Activated CD4-positive, alpha-beta T cell treated with anti-CD3 and anti-CD28 coated beads, Interleukin-2, amount 50 U/mL, for 1 hour (primary cell): ENCODE results near the gene MESP2.
"Not testable (repeated sequence)": the region's sequence is repeated elsewhere in the genome, so short reads cannot be mapped to it uniquely, and the experiment has no call there.

ENCODE experiments used
- DNase-seq: peaks from one replicate; pipeline ENCODE4 v3.0.0-alpha.2; 2020

The MESP2 gene

GRCh38 chr15:89781891-89782618, 5.9 kb downstream of the MESP2 start:
- DNase-seq: no peak

- DNase-seq: not testable (repeated sequence)
Measured at GRCh38 chr15:89782619-89782950, 6.5 kb downstream of the MESP2 start.

- no peak for DNase-seq
Measured at GRCh38 chr15:89783111-89783860, 7.2 kb downstream of the MESP2 start.

- DNase-seq: no peak
Measured at GRCh38 chr15:89783861-89784685, 7.9 kb downstream of the MESP2 start.

- no peak for DNase-seq
Measured at GRCh38 chr15:89784686-89784960, 8.5 kb downstream of the MESP2 start.

- no peak for DNase-seq
Measured at GRCh38 chr15:89785064-89785773, 9.1 kb downstream of the MESP2 start.

GRCh38 chr15:89785774-89786140, 9.6 kb downstream of the MESP2 start:
- no peak for DNase-seq

- no peak for DNase-seq
Measured at GRCh38 chr15:89787944-89788343, 11.8 kb downstream of the MESP2 start.

- not testable (repeated sequence) for DNase-seq
Measured at GRCh38 chr15:89788585-89788984, 12.5 kb downstream of the MESP2 start.

GRCh38 chr15:89790206-89790605, 14.1 kb downstream of the MESP2 start:
- no peak for DNase-seq

- DNase-seq: no peak
Measured at GRCh38 chr15:89790661-89791060, 14.5 kb downstream of the MESP2 start.

GRCh38 chr15:89792106-89792805, 16.1 kb downstream of the MESP2 start:
- no peak for DNase-seq

- DNase-seq: no peak
Measured at GRCh38 chr15:89794627-89795241, 18.6 kb downstream of the MESP2 start.

GRCh38 chr15:89795996-89796395, 19.9 kb downstream of the MESP2 start:
- no peak for DNase-seq

- DNase-seq: no peak
Measured at GRCh38 chr15:89797678-89798201, 21.6 kb downstream of the MESP2 start.

GRCh38 chr15:89799011-89799911, 23.1 kb downstream of the MESP2 start:
- DNase-seq: no peak

GRCh38 chr15:89799918-89800498, 23.9 kb downstream of the MESP2 start:
- DNase-seq: no peak

- DNase-seq: no peak
Measured at GRCh38 chr15:89801471-89802195, 25.5 kb downstream of the MESP2 start.

GRCh38 chr15:89802231-89802928, 26.2 kb downstream of the MESP2 start:
- no peak for DNase-seq
